ENCODE results near the gene MFSD6.

DNA sequence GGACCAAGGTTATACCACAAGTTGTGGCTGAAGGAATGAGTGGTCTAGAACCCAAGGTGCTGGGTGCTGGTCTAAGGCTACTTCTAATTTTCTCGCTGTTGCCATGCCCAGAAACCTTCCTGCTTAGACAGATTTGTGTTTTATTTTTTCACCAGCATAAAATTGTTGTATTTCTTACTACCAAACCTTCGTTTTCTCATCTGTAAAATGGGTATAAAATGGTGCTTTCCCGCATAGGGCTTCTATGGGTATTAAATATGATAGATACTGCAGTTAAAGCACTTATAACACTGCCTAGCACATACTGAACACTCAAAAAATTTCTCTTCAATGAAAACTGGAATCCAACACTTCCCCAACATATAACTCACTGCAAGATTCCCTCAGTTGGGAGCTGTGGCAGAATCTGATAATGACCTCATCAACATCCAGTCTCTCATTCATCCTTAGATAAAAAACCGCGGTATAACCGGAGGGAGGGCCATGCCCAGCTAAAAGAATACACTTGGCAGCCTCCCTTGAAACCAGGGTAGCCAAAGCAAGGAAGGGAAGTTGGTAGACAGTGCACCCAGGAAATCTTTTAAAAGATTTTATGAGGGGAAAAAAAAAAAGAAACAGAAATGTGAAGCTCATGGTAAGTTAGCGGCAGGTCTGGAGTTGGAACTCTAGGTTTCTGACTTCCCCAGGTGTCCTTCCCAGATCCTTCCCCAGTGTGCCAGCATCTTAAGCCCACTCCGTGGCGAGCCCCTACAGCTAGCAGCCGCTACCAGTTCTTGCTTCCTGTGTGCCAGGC lies 125.2 kb downstream of the MFSD6 start:
- TF ChIP-seq, protein P1, sequence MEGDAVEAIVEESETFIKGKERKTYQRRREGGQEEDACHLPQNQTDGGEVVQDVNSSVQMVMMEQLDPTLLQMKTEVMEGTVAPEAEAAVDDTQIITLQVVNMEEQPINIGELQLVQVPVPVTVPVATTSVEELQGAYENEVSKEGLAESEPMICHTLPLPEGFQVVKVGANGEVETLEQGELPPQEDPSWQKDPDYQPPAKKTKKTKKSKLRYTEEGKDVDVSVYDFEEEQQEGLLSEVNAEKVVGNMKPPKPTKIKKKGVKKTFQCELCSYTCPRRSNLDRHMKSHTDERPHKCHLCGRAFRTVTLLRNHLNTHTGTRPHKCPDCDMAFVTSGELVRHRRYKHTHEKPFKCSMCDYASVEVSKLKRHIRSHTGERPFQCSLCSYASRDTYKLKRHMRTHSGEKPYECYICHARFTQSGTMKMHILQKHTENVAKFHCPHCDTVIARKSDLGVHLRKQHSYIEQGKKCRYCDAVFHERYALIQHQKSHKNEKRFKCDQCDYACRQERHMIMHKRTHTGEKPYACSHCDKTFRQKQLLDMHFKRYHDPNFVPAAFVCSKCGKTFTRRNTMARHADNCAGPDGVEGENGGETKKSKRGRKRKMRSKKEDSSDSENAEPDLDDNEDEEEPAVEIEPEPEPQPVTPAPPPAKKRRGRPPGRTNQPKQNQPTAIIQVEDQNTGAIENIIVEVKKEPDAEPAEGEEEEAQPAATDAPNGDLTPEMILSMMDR (IDR thresholded peaks at IDR 0.05; ENCODE audit: low read depth, low read length, poor library complexity, severe bottlenecking): no peak
- TF ChIP-seq EZH2phosphoT487 (IDR thresholded peaks at IDR 0.05; ENCODE audit: borderline replicate concordance, low read length): no peak
